CMK (cell line): ENCODE measurements around the gene PTPN7.
"Not testable (repeated sequence)": the region's sequence is repeated elsewhere in the genome, so short reads cannot be mapped to it uniquely, and the experiment has no call there.

Experiments
- DNase-seq: peaks from one replicate; pipeline ENCODE4 v3.0.0-alpha.2; 2010; ENCODE audit warnings: low read depth

The PTPN7 gene

GRCh38 chr1:202167054-202167453 lies 6.7 kb upstream of the PTPN7 start:
- not testable (repeated sequence) for DNase-seq

GRCh38 chr1:202165942-202166843 lies 5.8 kb upstream of the PTPN7 start:
- no peak for DNase-seq

GRCh38 chr1:202165267-202165941 lies 5.0 kb upstream of the PTPN7 start:
- DNase-seq: no peak

DNA sequence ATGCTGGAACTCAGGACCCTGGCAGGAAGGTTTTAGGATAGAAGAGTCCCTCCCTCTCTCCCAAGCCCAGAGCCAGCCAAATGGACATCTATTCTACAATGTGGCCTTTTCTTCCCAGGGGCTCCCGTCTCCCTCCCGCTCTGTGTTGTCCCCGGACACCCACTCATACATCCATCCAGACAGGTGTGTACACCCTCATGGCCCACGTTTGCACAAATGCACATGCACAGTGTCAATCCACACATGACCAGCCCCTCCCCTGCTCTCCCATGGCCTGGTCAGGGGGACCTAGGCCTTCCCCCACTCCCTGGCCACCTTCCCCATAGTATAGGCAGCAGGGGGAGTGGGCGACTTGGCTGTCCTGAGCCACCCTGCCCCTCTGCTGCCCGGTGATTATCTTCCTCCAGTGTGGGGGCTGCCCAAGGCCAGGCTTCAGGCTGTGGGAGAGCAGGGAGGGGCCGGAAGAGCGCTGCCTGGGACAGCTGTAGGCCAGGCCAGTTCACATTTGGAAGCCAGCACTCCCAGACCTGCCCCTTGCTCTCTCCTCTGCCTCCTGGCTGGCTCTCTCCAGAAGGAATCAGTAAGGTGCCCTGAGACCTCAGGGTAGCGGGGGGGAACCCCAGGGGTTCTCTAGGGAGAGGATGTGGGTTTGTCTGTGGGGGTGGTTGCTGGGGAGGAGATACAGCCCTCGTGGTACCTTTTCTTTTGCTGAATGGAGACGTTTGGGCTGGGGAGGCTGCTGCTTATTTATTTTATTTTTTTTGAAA lies 4.1 kb upstream of the PTPN7 start:
- DNase-seq: peak; percentile 74

- DNase-seq: no peak
These were observed 3.2 kb upstream of the PTPN7 start for GRCh38 chr1:202163281-202164270.

- DNase-seq: no peak
These were observed 2.2 kb upstream of the PTPN7 start for GRCh38 chr1:202162418-202163280.

- peak; percentile 99 for DNase-seq
These were observed 1.6 kb upstream of the PTPN7 start for GRCh38 chr1:202162047-202162417.

- no peak for DNase-seq
These were observed 997 bp upstream of the PTPN7 start for GRCh38 chr1:202161151-202162046.

GRCh38 chr1:202159534-202160371 lies 649 bp downstream of the PTPN7 start:
- no peak for DNase-seq

- DNase-seq: no peak
These were observed 1.4 kb downstream of the PTPN7 start for GRCh38 chr1:202158810-202159533.

DNA sequence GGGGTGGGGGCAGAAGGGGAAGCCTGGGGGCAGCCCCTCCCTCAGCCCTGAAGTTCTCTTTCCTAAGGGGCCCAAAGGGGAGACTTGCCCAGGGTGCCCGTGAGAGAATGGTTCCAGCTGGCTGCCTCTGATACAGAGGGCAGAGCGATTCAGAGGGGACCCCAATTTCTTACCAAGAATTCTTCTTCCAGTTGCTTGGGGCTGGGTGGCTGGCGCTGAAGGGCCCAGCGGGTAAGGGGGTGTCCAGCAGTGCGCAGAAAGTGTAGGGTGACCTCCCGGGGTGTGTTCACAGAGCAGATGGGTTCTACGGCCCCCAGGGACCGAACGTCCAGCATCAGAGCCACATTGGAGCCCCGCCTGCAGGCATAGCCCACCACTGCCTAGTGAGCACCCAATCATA lies 2.5 kb downstream of the PTPN7 start:
- no peak for DNase-seq

- no peak for DNase-seq
These were observed 3.8 kb downstream of the PTPN7 start for GRCh38 chr1:202156590-202156989.

- no peak for DNase-seq
These were observed 4.9 kb downstream of the PTPN7 start for GRCh38 chr1:202155478-202156021.

DNA sequence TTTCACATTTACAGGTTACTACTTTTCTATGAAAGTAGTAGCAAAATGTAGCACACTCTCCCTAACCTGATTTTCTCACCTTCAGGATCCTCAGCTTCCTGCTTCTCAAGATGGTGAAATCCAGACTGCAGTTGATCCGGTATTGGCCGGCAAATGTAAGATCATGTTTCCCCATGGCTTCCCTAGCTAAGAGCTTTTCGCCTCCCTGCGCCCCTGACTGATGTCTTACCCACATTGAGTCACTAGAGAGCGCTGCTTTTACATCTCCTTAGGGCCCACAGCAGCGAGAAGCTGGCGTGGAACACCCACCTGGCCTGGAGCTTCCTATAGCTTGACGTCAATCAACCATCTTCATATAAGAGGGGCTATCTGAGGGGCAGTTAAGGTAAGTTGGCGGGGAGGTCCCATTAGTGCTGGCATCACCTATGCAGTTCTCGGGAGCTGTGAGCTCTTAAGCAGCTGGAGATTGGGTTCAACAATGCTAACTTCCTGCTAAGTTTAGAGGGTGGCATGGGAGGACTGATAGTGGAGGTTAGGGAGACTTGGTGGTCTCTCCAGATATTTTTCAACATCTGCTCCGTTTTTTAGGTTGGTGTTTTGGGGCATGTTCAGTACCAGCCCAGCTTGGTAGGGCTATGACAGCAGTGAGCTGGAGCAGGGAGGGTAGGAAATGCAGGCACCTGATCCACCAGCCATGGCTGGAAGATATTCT lies 5.5 kb downstream of the PTPN7 start:
- DNase-seq: no peak

DNA sequence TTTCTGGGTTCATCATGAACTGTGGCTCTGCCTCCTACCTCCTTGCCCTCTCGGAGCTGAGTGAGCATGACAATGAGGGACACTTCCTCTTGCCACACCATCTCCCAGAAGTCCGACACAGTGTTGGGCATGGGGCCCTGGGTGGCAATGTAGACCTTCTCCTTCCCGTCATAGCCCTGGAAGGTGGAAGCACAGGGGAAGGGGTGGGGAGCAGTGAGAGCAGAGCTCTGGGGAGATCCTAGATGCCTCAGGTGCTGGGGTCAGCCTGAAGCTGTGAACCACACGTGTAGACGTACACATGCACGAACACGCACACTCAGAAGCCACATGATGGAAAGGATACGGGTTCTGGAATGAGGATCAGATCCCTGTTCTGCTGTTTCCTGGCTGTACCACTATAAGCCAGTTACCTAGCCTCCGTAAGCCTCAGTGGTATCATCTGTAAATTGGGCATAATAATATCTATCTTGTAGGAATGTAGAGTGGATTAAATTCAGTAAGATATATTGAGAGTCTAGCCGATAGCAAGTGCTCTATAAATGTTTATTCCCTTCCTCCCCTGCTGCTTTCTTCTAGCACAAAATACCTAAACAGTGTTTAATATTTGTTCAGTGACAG lies 6.1 kb downstream of the PTPN7 start:
- DNase-seq: no peak

DNA sequence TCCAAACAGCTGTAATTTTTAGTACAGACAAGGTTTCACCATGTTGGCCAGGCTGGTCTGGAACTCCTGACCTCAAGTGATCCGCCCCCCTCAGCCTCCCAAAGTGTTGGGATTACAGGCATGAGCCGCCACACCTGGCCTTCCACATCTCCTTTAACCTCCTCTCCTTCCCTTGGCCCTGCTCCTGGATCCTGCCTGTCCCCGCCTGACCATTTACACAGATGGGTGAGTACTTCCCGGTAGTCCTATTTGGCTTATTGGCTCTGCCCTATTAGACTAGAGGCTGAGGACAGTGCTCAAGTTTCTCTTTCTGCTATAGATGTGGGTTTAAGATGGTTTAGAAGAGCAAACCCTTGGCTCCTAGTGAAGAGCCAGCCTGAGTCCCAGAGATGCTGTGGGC lies 7.1 kb downstream of the PTPN7 start:
- DNase-seq: no peak
